NCI-H128 (cell line): Measurements from ENCODE around the gene RPL41.
"Not testable (repeated sequence)": the region's sequence is repeated elsewhere in the genome, so short reads cannot be mapped to it uniquely, and the experiment has no call there.

Experiments
- DNase-seq: peaks from one replicate; lab custom pipeline; 2025; ENCODE audit not compliant: unreplicated experiment; lab: John Stamatoyannopoulos, UW

RPL41 gene

DNA sequence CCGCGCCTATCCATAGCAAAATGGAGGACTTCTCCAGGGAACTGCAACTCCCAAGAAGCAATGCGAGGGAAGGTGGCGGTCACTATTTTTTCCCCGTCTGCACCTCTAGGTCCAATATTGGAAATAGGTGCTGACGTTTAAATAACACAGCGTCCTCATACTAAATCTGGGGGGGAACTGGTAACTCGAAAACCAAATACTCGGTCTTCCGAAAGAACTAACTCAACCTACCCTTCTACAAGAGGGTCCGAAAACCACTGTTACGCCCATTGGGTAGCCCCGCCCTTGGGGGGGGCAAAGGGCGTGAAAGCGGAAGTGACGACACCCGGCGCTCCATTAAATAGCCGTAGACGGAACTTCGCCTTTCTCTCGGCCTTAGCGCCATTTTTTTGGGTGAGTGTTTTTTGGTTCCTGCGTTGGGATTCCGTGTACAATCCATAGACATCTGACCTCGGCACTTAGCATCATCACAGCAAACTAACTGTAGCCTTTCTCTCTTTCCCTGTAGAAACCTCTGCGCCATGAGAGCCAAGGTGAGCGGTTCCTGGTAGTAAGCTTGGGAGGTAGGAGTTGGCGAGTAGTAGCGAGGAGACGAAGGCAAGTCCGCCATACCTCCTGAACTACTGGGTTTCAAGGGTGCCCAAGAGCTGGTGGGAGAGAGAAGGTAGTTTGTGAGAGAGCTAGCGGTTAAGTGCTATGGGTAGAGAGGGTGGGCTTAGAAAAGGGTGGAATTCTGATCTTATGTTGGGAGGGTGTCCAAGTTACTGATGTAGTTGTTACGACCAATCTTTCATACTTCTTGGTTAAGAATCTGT lies at the start of gene RPL41:
Gene RPL41, plus strand, starts transcription at position 367 of the 815 bp plus-strand sequence.
- DNase-seq = peak; percentile 94

DNA sequence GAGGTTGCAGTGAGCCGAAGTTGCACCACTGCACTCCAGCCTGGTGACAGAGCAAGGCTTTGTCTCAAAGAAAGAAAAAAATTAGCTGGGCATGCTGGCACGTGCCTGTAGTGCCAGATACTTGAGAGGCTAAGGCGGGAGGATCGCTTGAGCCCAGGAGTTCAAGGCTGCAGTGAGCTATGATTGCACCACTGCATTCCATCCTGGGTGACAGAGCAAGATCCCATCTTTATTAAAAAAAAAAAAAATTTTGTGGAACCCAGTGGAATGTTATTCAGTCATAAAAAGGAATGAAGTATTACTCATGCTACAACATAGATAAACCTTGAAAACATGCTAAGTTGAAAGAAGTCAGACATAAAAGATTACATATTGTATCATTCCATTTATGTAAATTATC lies 44.8 kb upstream of the RPL41 start:
- no peak for DNase-seq

DNA sequence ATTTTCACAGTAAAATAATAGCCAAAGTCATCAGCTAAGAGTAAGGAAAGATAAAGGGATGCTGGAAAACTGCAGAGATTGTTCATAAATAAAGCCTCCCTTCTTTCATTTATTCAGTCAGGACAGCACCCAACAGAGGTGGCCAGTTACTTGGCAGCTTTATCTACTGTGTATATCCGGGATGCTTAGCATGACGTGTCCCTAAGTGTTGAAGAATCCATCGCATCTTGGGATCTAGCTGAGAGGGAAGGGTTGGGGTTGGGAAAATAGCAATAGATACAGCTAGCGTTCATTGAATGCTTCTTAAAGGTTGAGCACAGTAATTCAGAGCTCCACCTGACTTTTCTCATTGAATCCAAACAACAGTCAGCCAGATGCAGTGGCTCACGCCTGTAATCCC lies 42.0 kb upstream of the RPL41 start:
- DNase-seq = no peak

DNA sequence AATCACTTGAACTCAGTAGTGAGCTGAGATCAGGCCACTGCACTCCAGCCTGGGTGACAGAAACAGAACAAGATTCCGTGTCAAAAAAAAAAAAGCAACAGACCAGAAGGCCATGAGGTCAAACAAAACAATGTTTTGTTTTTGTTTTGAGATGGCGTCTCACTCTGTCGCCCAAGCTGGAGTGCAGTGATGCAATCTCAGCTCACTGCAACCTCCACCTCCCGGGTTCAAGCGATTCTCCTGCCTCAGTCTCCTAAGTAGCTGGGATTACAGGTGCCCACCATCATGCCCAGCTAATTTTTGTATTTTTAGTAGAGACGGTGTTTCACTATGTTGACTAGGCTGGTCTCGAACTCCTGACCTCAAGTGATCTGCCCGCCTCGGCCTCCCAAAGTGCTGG lies 38.5 kb upstream of the RPL41 start:
- DNase-seq = not testable (repeated sequence)

DNA sequence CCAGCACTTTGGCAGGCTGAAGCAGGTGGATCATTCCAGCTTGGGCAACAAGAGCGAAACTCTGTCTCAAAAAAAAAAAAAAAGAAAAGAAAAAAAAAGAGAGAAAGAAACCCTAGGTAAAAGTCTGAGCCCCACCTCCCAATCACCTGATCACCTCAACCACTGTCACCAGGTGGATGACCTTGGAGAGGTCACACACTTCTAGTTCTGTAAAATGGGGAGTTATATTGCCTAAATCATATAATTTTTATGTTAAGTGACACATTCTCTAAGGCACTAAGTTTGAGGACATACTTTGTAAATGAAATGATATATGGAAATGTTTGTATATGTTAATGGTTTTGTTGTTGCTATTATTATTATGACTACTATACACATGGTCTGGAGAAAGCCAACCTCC lies 38.0 kb upstream of the RPL41 start:
- no peak for DNase-seq

DNA sequence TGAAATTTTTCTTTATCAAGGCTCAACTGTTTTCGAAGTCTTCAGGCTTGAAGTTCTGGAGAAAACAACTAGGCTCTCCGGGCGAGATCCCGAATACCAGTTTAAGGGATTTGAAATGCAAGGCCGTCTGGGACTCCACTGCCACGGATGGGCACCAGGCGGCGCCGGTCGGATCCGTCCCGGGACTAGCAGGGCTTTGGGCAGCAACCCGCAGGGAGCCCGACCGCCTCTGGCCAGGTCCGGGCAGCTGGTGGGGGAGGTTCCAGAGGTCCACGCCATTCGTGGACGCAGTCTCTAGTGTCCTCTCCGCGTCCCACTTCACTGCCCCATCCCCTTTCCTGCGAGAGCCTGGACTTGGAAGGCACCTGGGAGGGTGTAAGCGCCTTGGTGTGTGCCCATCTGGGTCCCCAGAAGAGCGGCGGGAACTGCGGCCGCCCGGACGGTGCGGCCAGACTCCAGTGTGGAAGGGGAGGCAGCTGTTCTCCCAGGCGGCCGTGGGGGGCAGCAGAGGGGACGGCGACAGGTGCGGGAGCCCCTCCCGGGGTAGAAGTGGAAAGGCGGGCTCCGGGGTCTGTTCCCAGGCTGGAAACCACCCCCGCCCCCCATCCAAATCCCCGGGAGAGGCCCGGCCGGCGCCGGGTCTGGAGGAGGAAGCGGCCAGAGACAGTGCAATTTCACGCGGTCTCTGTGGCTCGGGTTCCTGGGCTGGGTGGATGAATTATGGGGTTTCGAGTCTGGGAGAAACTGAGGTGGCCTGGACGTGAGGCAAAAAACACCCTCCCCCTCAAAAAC lies 37.3 kb upstream of the RPL41 start:
- no peak for DNase-seq

DNA sequence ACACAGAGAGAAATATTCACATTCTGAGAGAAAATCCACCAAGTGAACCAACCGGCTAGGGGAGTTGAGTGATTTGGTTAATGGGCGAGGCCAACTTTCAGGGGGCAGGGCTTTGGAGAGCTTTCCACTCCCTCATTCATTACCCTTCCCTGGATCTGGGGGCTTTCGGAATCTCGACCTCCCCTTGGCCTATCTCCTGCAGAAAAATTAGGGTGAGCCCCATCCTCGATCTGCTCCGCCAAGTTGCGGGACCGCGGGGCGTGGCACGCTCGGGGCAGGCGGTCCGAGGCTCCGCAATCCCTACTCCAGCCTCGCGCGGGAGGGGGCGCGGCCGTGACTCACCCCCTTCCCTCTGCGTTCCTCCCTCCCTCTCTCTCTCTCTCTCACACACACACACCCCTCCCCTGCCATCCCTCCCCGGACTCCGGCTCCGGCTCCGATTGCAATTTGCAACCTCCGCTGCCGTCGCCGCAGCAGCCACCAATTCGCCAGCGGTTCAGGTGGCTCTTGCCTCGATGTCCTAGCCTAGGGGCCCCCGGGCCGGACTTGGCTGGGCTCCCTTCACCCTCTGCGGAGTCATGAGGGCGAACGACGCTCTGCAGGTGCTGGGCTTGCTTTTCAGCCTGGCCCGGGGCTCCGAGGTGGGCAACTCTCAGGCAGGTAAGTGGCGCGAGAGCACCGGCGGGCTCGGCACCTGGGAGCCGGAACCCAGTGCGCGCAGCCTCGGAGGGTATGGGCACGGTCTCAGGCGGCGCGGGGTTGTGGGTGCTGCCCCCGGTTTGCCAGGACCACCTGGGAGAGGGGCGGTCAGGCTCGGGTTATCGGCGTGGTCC lies 36.5 kb upstream of the RPL41 start, which contains the start of gene ERBB3:
Gene ERBB3, plus strand, starts transcription at position 443 of the 833 bp plus-strand sequence. Its CDS starts 136 bp downstream, at position 579.
- DNase-seq = peak; percentile 65

DNA sequence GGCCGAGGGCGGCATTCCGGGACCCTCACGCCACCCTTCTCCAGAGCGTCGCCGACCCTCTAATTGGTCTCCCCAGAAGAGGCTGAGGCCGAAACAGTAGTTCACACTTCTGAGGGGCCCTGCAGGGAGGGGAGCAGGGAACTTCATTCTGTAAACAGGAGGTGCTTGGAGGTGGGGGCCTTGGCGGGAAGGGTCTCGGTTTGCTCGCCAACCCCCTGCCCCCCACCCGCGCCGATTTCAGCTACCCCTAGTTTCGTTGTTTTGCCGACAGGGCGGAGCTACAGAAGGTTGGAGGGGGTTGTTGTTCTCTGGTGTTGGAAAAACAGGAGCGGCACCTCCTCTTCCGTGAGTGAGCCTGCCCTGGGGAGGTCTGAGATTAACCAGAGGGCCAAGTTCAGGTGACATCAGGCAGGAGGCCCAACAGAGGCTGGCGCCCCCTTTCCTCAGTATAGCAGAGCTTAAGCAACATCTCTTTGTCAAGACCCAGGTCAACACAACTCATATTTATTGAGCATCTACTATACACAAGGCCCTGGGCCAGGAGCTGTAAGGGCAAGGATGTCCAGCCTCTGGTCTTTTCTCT lies 35.8 kb upstream of the RPL41 start:
- DNase-seq = no peak

DNA sequence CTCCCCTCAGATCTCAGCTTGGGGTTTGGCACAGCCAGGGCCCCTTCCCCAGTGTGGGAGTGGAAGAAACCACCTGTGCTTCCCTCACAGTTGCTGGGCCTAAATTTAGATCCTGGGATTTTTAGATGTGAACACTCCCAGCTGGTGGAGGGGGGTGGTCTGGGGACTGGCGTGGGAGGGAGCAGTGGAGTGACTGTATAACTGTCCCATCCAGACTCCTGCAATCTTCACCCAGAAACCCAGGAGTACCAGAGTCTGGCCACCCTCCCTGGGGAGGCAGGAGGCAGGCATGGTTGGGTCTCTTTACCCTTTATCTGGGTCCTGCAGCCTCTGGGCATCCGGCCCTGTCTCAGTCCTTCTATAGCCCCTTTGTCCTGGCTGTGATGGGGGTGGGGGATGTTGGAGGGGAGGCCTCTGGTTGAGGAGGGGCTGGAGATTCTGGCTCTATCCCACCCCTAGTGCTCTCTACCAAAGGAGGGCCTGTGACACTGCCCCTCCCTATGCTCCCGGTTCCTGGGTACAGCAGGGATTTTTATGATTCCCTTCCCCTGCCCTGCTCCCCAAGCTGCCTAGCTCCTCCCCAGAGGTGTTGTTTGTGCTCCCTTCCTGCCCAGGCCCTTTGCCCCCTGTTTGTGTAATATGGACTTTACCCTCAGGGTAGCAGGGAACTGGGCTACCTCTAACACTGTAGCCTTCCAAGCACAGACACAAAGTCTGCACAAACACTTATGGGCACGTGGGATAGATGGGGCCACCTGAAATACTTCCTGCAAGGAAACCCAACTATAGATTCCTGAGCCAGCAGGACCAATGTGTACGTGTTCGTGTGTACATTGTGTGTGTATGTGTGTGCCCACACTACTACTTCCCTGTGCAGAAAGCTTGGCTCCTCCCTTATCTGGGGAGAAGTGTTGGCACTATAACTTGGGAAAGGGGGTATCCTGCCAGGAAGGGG lies 34.8 kb upstream of the RPL41 start:
- no peak for DNase-seq

DNA sequence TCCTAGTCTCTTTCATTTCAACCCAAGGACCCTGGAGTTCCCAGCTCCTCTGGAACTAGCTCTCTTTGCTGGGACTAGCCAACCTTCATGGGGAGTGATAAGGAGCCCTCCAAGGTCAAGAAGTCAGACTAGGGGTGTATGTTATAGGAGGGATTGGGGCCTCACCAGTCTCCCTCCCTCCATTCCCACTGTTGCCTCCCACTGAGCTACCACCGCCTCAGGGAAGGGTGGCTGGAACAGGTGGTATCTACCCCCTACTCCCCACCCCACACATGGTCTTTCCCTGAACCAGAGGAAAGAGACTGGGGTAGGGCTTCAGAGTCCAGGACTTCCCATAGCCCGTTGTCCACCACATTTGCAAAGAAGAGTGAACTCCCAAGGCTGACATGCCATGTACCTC lies 34.1 kb upstream of the RPL41 start:
- DNase-seq = no peak

DNA sequence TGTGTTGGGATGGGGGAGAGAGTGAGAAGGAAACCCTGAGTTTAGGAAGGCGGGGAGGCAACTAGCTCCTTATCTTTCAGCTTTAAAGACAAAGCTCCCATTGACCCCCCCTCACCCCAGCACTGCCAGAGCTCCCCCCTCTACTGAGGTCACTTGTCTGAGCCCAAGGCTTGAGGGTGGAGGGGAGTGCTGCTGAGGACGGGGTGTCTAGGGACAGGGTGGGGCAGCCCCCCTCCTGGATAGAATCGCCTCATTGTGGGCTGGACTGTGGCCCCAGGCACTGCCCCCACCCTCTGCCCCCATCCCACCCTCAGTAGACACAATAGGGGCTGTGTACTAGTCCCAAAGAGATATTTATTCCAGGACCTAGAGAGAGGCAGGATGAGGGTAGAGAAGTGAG lies 33.5 kb upstream of the RPL41 start:
- DNase-seq = no peak

DNA sequence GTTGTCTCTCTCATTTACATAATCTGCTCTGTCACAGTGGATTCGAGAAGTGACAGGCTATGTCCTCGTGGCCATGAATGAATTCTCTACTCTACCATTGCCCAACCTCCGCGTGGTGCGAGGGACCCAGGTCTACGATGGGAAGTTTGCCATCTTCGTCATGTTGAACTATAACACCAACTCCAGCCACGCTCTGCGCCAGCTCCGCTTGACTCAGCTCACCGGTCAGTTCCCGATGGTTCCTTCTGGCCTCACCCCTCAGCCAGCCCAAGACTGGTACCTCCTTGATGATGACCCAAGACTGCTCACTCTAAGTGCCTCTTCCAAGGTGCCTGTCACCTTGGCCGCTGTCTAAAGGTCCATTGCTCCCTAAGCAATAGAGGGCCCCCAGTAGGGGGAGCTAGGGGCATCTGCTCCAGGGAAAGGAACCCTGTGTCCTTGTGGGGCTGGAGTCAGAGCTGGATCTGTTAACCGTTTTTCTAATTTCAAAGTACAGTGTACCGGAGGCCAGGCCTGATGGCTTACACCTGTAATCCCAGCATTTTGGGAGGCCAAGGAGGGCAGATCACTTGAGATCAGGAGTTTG lies 31.4 kb upstream of the RPL41 start:
- no peak for DNase-seq

DNA sequence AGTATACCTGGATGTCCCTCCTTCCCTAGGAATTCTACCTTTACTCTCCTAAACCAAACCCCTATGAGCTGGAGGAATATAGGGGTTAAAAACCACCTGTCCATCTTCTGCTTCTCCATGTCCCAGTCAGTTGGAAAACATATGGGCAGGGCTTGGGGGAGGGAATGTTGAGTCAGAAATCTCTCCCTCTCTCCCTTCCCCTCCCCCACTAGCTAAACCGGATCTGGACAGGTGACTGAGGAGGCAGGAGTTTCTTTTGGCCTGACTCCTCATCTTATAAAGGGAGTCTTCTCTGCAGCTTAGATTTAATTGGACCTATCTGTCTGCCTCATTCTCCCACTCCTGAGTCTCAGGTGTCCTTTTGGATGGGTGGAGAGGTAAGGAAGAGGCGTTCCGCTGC lies 30.3 kb upstream of the RPL41 start:
- no peak for DNase-seq

DNA sequence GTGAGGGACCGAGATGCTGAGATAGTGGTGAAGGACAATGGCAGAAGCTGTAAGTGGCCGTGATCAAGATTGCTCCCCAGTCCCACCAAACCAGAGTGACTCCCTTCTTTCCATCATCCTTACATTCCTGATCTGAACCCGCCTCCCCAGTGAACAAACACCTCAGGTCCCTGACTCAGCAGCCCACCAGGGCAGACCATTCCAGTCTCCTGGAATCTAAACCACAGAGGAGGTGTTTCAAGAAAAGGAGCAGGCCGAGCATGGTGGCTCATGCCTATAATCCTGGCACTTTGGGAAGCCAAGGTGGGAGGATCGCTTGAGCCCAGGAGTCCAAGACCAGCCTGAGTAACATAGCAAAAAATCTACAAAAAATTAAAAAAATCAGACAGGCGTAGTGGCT lies 29.8 kb upstream of the RPL41 start:
- no peak for DNase-seq

DNA sequence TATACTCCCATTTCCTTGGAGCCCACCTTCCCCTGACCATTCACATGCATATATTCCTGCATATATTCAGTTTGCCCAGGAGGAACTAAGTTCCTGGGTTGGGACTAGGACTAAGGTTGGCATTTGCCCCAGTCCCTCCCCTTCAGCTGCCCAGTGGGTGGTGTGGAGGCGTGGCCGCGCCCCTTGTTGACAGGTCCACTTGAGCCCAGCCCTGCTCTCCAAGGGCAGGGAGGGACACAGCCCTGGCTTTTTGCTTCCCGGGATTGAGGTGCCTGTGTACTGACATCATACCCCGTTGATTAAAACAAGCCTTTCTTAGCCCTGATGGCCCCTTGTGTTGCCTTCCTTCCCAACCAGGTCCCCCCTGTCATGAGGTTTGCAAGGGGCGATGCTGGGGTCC lies 29.2 kb upstream of the RPL41 start:
- DNase-seq = no peak

DNA sequence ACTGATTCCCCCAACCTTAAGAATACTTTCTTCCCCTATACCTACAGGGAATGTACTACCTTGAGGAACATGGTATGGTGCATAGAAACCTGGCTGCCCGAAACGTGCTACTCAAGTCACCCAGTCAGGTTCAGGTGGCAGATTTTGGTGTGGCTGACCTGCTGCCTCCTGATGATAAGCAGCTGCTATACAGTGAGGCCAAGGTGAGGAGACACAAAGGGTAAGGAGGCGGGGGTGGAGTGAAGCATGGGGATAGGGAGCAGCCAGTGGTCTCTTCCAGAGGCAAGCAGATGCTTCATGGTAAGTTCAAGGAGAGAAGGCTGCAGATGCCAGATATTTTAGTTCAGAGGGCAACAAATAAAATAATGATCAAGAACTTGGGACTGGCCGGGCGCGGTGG lies 18.7 kb upstream of the RPL41 start:
- DNase-seq = no peak

DNA sequence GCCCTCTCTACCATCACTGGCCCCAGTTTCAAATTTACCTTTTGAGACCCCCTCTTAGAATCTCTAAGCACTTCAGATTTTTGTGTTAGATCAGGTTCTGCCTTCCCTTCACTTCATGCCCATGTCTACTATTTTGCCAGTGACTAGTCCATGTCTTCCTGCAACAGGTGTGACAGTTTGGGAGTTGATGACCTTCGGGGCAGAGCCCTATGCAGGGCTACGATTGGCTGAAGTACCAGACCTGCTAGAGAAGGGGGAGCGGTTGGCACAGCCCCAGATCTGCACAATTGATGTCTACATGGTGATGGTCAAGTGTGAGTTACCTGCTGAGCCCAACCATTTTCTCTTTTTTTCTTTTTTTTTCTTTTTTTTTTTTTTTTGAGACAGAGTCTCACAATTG lies 17.8 kb upstream of the RPL41 start:
- no peak for DNase-seq

DNA sequence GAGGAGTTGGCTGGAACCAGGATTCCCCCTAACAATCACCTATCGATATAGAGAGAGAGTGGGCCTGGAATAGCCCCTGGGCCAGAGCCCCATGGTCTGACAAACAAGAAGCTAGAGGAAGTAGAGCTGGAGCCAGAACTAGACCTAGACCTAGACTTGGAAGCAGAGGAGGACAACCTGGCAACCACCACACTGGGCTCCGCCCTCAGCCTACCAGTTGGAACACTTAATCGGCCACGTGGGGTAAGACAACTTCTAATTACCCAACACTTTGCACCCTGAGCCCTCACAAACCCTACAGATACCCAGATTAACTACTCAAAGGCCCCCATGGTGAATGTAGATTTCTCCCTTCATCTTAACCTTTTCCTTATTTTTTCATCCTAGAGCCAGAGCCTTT lies 16.6 kb upstream of the RPL41 start:
- DNase-seq = no peak

DNA sequence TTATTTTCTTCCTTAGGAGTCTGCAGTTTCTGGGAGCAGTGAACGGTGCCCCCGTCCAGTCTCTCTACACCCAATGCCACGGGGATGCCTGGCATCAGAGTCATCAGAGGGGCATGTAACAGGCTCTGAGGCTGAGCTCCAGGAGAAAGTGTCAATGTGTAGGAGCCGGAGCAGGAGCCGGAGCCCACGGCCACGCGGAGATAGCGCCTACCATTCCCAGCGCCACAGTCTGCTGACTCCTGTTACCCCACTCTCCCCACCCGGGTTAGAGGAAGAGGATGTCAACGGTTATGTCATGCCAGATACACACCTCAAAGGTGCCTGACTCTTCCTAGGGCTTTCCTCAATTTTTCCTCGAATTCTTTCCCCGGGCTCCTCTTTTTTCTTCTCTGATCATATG lies 15.4 kb upstream of the RPL41 start:
- no peak for DNase-seq

DNA sequence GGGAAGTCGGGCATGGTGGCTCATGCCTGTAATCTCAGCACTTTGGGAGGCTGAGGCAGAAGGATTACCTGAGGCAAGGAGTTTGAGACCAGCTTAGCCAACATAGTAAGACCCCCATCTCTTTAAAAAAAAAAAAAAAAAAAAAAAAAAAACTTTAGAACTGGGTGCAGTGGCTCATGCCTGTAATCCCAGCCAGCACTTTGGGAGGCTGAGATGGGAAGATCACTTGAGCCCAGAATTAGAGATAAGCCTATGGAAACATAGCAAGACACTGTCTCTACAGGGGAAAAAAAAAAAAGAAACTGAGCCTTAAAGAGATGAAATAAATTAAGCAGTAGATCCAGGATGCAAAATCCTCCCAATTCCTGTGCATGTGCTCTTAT lies 13.8 kb upstream of the RPL41 start:
- DNase-seq = no peak
